Fibroblast of skin of back (primary cell): ENCODE results near the gene CRELD2.

Source experiments
- DNase-seq: peaks from one replicate; pipeline ENCODE4 v3.0.0-alpha.2; 2013

CRELD2 gene

GRCh38 chr22:49913026-49913425 is 5.4 kb upstream of the CRELD2 start:
- DNase-seq, result no peak

- DNase-seq, result no peak
Measured at GRCh38 chr22:49913446-49913845, 5.0 kb upstream of the CRELD2 start.

GRCh38 chr22:49914256-49914655 is 4.2 kb upstream of the CRELD2 start:
- no peak for DNase-seq

GRCh38 chr22:49915610-49916009 is 2.8 kb upstream of the CRELD2 start:
- DNase-seq, result no peak

GRCh38 chr22:49916831-49917230 is 1.6 kb upstream of the CRELD2 start:
- DNase-seq, result no peak

GRCh38 chr22:49918911-49919881 is 762 bp downstream of the CRELD2 start:
- no peak for DNase-seq

- no peak for DNase-seq
Measured at GRCh38 chr22:49920859-49921258, 2.4 kb downstream of the CRELD2 start.

GRCh38 chr22:49921508-49922278 is 3.3 kb downstream of the CRELD2 start:
- no peak for DNase-seq

GRCh38 chr22:49922484-49922883 is 4.0 kb downstream of the CRELD2 start:
- DNase-seq, result no peak

- no peak for DNase-seq
Measured at GRCh38 chr22:49922926-49923325, 4.5 kb downstream of the CRELD2 start.

- DNase-seq, result no peak
Measured at GRCh38 chr22:49923445-49923844, 5.0 kb downstream of the CRELD2 start.

- DNase-seq, result no peak
Measured at GRCh38 chr22:49924113-49924833, 5.8 kb downstream of the CRELD2 start.

- DNase-seq, result no peak
Measured at GRCh38 chr22:49925525-49926128, 7.2 kb downstream of the CRELD2 start.

GRCh38 chr22:49926916-49927315 is 8.5 kb downstream of the CRELD2 start:
- DNase-seq, result no peak

GRCh38 chr22:49927483-49928184 is 9.2 kb downstream of the CRELD2 start:
- no peak for DNase-seq

GRCh38 chr22:49928185-49928495 is 9.7 kb downstream of the CRELD2 start:
- DNase-seq, result no peak

- no peak for DNase-seq
Measured at GRCh38 chr22:49928555-49929210, 10.2 kb downstream of the CRELD2 start.

GRCh38 chr22:49929211-49929979 is 11.0 kb downstream of the CRELD2 start:
- DNase-seq, result no peak

GRCh38 chr22:49929994-49930575 is 11.7 kb downstream of the CRELD2 start:
- no peak for DNase-seq
